CD4-positive, CD25-positive, alpha-beta regulatory T cell (primary cell): ENCODE measurements around the gene CNR2. TPM values are rescaled to one million over a fixed set of nuclear protein-coding genes. Genes with fewer than 3 reads are reported as not detected.
"Not testable (repeated sequence)": the region's sequence is repeated elsewhere in the genome, so short reads cannot be mapped to it uniquely, and the experiment has no call there.

ENCODE experiments used
- ATAC-seq, 2 donors: fragments of 150-1000 bp; cut with Tn5 transposase; one replicate each; pipeline ENCODE4 v1.10.0; 2021; ENCODE audit warnings: low read depth in 2 of 2, moderate number of reproducible peaks in 2 of 2, moderate library complexity in 1 of 2
- DNase-seq, 3 donors: peaks; one replicate each; pipeline versions ENCODE4 v3.0.0 to v3.0.0-alpha.2; 2012 to 2022; ENCODE audit warnings: mixed read lengths in 1 of 3
- H3K27ac ChIP-seq: one replicate; pipeline ENCODE4 v1.7.0; 2013; ENCODE audit warnings: mild to moderate bottlenecking, low read length; ENCODE audit not compliant: insufficient read depth, poor library complexity, severe bottlenecking
- H3K27me3 ChIP-seq: one replicate; pipeline ENCODE4 v1.7.0; 2013; ENCODE audit warnings: low read length; ENCODE audit not compliant: control insufficient read depth, insufficient read depth
- H3K36me3 ChIP-seq: one replicate; pipeline ENCODE4 v1.7.0; 2013; ENCODE audit warnings: mild to moderate bottlenecking, low read length, moderate library complexity; ENCODE audit not compliant: control insufficient read depth, insufficient read depth
- H3K4me1 ChIP-seq: 2 replicates; pipeline ENCODE4 v1.7.0; 2013; ENCODE audit warnings: mild to moderate bottlenecking, low read length; ENCODE audit not compliant: insufficient read depth, control insufficient read depth, poor library complexity, severe bottlenecking
- H3K4me3 ChIP-seq: one replicate; pipeline ENCODE4 v1.7.0; 2013; ENCODE audit warnings: low read depth, mild to moderate bottlenecking, low read length, moderate library complexity
- H3K9me3 ChIP-seq, 2 experiments: 1 replicate in 1 of 2; 2 replicates in 1 of 2; pipeline ENCODE4 v1.7.0; 2013; ENCODE audit warnings: low read length in 2 of 2, mild to moderate bottlenecking in 1 of 2, moderate library complexity in 1 of 2; ENCODE audit not compliant: control insufficient read depth in 2 of 2
- H3K27ac Mint-ChIP-seq, 3 donors: one replicate each; pipeline ENCODE4 v1.8.0; 2020 to 2022; ENCODE audit warnings: mild to moderate bottlenecking in 3 of 3, mixed read lengths in 3 of 3, moderate library complexity in 2 of 3
- H3K27me3 Mint-ChIP-seq: one replicate; pipeline ENCODE4 v1.8.0; 2022; ENCODE audit warnings: mild to moderate bottlenecking, mixed read lengths
- H3K36me3 Mint-ChIP-seq: one replicate; pipeline ENCODE4 v1.8.0; 2020; ENCODE audit warnings: mixed read lengths
- H3K4me1 Mint-ChIP-seq, 4 donors: one replicate each; pipeline ENCODE4 v1.8.0; 2020 to 2022; ENCODE audit warnings: mixed read lengths in 4 of 4, mild to moderate bottlenecking in 1 of 4
- H3K4me3 Mint-ChIP-seq, 4 donors: one replicate each; pipeline ENCODE4 v1.8.0; 2020 to 2022; ENCODE audit warnings: mild to moderate bottlenecking in 4 of 4, mixed read lengths in 4 of 4, moderate library complexity in 3 of 4
- H3K9me3 Mint-ChIP-seq, 7 donors: one replicate each; pipeline ENCODE4 v1.8.0; 2020 to 2022; ENCODE audit warnings: mixed read lengths in 7 of 7, mild to moderate bottlenecking in 3 of 7, moderate library complexity in 2 of 7
- polyA plus RNA-seq, 4 donors: library from polyadenylated mRNA; unstranded; fragments of 300-500 nt; fragmentation: Illumina TruSeq; gene quantifications; one replicate each; pipeline ENCODE4 v1.2.3, GENCODE V29; 2021
- total RNA-seq: library from RNA; stranded (reverse); gene quantifications from one replicate; pipeline ENCODE4 v1.2.3, GENCODE V29; 2022

The CNR2 gene
- total and polyA plus RNA-seq, 5 donors from 2014 or later = 0.03 to 0.15 (median 0.05) TPM; not detected in 2

GRCh38 chr1:23905461-23906025 lies 7.6 kb downstream of the CNR2 start:
- peak overlapping the region in 1 of 4 donors; percentile 24 for H3K4me3 Mint-ChIP-seq
- Histone ChIP-seq H3K4me1 (peaks cover 8% of the 10 kb centered on the region), H3K4me3 (no peak overlapping the region), H3K27me3 (peaks cover 3% of the 10 kb centered on the region), H3K9me3 (no peaks in the 10 kb centered on the region), H3K36me3 (no peaks in the 10 kb centered on the region), H3K27ac (no peak overlapping the region)
- no peaks in the 10 kb centered on the region for H3K9me3 Mint-ChIP-seq
- H3K36me3 Mint-ChIP-seq = no peaks in the 10 kb centered on the region
- peaks cover 0 to 19% (median 7%) of the 10 kb centered on the region in 4 donors for H3K4me1 Mint-ChIP-seq
- DNase-seq (no peak), ATAC-seq (no peak)
- peaks cover 39% of the 10 kb centered on the region for H3K27me3 Mint-ChIP-seq
- no peak overlapping the region for H3K27ac Mint-ChIP-seq

DNA sequence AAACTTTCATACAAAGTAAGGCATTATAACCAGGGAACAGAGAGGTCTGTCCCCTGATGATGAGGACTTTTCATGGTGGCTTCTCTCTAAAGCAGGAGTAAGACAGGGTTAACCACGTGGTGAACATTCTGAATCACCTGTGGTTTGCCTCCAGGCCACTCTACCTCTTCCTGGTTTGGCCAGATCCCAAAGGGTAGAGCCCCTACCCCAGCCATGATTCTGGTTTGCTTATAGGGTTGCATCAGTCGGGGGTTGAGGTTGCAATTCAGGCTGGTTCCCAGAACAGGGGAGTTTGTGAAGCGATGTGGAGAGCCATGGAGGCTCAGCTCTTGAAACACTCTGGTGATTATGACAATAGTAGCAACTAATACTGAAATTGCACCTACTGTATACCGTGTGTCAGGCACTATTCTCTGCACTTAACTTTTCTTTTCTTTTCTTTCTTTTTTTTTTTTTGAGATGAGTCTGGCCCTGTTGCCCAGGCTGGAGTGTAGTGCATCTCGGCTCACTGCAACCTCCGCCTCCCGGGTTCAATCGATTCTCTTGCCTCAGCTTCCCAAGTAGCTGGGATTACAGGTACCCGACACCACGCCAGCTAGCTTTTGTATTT lies 8.3 kb downstream of the CNR2 start:
- H3K9me3 Mint-ChIP-seq = peaks cover 0 to 2% (median 0%) of the 10 kb centered on the region in 7 donors
- H3K27ac Mint-ChIP-seq = peak overlapping the region in 1 of 3 donors; percentile 20
- H3K27me3 ChIP-seq = peaks cover 3% of the 10 kb centered on the region
- H3K27ac ChIP-seq = no peak overlapping the region
- H3K36me3 Mint-ChIP-seq = no peaks in the 10 kb centered on the region
- DNase-seq (no peak), ATAC-seq (no peak)
- H3K27me3 Mint-ChIP-seq = peaks cover 42% of the 10 kb centered on the region
- H3K4me1 Mint-ChIP-seq = peaks cover 0 to 17% (median 8%) of the 10 kb centered on the region in 4 donors
- H3K4me1 ChIP-seq = peaks cover 8% of the 10 kb centered on the region
- H3K4me3 ChIP-seq = no peak overlapping the region
- no peaks in the 10 kb centered on the region for H3K9me3 ChIP-seq
- H3K4me3 Mint-ChIP-seq = peak overlapping the region in 1 of 4 donors; percentile 24
- H3K36me3 ChIP-seq = no peaks in the 10 kb centered on the region

GRCh38 chr1:23903754-23904153 lies 9.4 kb downstream of the CNR2 start:
- peaks cover 0 to 2% (median 0%) of the 10 kb centered on the region in 7 donors for H3K9me3 Mint-ChIP-seq
- H3K27me3 Mint-ChIP-seq = peaks cover 42% of the 10 kb centered on the region
- H3K27ac Mint-ChIP-seq = peak overlapping the region in 1 of 3 donors; percentile 13
- H3K4me3 Mint-ChIP-seq = no peak overlapping the region
- Histone ChIP-seq H3K4me3 (no peak overlapping the region), H3K36me3 (no peaks in the 10 kb centered on the region), H3K9me3 (no peaks in the 10 kb centered on the region), H3K27me3 (peaks cover 3% of the 10 kb centered on the region), H3K27ac (no peak overlapping the region), H3K4me1 (peaks cover 3% of the 10 kb centered on the region)
- ATAC-seq (no peak), DNase-seq (no peak)
- peaks cover 0 to 6% (median 5%) of the 10 kb centered on the region in 4 donors for H3K4me1 Mint-ChIP-seq
- no peaks in the 10 kb centered on the region for H3K36me3 Mint-ChIP-seq

DNA sequence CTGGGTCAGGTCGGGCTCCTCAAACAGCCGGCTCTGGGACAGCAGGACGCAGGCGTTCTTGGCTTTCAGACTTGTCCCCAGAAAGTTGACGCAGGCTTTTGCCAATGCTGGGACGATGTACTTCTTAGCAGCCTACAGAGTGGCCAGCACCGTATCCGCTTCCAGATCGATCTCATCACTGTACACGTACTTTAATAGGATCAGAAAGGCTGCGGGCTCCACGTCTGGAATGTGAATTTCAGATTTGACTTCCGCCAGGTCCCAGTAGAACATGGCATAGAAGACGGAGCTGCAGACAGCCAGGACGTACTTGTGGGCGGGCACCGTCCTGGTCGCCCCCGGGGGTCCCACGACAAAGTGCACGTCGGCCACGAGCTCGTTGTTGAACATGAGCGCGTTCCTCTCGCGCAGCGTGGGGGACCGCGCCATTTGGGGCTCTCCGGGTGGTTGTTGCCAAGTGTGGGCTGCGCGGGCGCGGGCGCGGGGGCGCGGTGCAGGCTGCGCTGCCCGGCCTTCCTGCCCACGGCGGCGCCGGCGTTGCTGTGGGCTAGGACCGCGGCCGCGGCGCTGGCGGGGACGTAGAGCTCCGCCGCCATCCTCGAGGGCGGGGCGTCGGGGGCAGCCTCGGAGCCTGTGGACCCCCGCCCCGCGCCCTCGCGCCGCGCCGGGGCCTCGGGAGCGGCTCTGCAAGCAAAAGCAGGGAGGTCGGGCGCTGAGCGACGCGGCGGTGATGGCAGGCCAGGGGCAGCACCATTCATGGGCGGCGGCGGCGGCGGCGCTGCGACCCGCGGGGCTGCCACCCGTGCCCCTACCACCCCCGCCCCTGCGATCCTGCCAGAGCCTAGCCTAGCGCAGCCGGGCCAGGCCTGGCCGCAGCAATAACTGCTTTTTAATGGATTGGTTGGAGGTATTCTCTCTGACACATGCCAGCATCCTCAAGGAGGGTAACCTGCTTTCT lies 10.6 kb downstream of the CNR2 start:
- DNase-seq = no peak
- Mint-ChIP-seq H3K4me3 (peak overlapping the region in 1 of 4 donors; percentile 32), H3K27ac (no peak overlapping the region), H3K27me3 (peaks cover 42% of the 10 kb centered on the region), H3K36me3 (no peaks in the 10 kb centered on the region), H3K4me1 (peaks cover 0 to 3% (median 1%) of the 10 kb centered on the region in 4 donors), H3K9me3 (peaks cover 0 to 2% (median 0%) of the 10 kb centered on the region in 7 donors)
- Histone ChIP-seq H3K4me3 (no peak overlapping the region), H3K27me3 (peaks cover 3% of the 10 kb centered on the region), H3K27ac (no peak overlapping the region), H3K36me3 (no peaks in the 10 kb centered on the region), H3K9me3 (no peaks in the 10 kb centered on the region), H3K4me1 (no peaks in the 10 kb centered on the region)
- ATAC-seq = no peak

GRCh38 chr1:23900017-23900416 lies 13.1 kb downstream of the CNR2 start:
- H3K36me3 ChIP-seq, H3K27ac Mint-ChIP-seq, DNase-seq, H3K27me3 ChIP-seq, ATAC-seq, H3K9me3 Mint-ChIP-seq, H3K27ac ChIP-seq, H3K36me3 Mint-ChIP-seq, H3K4me3 ChIP-seq, H3K4me1 ChIP-seq, H3K4me3 Mint-ChIP-seq, H3K9me3 ChIP-seq: not testable (repeated sequence)
- peaks cover 0 to 12% (median 9%) of the 10 kb centered on the region in 4 donors for H3K4me1 Mint-ChIP-seq
- H3K27me3 Mint-ChIP-seq = peaks cover 41% of the 10 kb centered on the region

DNA sequence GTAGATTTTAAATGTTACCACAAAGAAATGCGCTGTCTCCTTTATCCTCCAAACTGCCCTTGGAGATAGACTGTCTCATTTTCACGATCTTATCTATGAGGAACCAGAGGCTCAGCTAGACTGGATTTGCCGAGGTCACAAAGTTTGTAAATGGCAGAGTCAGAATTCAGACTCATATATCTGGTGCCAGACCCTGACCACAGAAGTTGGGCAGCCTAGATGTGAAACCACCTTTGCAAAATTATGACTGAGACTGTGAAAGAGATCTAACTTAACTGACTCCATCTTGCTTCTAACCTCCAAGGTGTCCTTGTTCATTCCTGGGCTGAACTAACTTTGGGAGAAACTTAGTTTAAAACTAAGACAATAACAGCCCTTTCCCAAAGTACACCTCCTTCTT lies 14.1 kb downstream of the CNR2 start:
- no peak overlapping the region for H3K4me3 ChIP-seq
- no peaks in the 10 kb centered on the region for H3K36me3 ChIP-seq
- no peak overlapping the region for H3K27ac ChIP-seq
- DNase-seq (no peak), ATAC-seq (no peak)
- no peak overlapping the region for H3K4me3 Mint-ChIP-seq
- H3K27me3 Mint-ChIP-seq = peaks cover 33% of the 10 kb centered on the region
- peaks cover 0 to 2% (median 0%) of the 10 kb centered on the region in 7 donors for H3K9me3 Mint-ChIP-seq
- peaks cover 0 to 12% (median 9%) of the 10 kb centered on the region in 4 donors for H3K4me1 Mint-ChIP-seq
- no peaks in the 10 kb centered on the region for H3K36me3 Mint-ChIP-seq
- H3K27me3 ChIP-seq = peaks cover 3% of the 10 kb centered on the region
- no peaks in the 10 kb centered on the region for H3K9me3 ChIP-seq
- no peaks in the 10 kb centered on the region for H3K4me1 ChIP-seq
- H3K27ac Mint-ChIP-seq = no peak overlapping the region

GRCh38 chr1:23897083-23897482 lies 16.1 kb downstream of the CNR2 start:
- Mint-ChIP-seq H3K27me3 (peaks cover 30% of the 10 kb centered on the region), H3K4me3 (no peak overlapping the region), H3K4me1 (peaks cover 0 to 12% (median 9%) of the 10 kb centered on the region in 4 donors), H3K9me3 (peaks cover 0 to 2% (median 0%) of the 10 kb centered on the region in 7 donors), H3K27ac (no peak overlapping the region), H3K36me3 (no peaks in the 10 kb centered on the region)
- Histone ChIP-seq H3K36me3 (no peaks in the 10 kb centered on the region), H3K27ac (no peak overlapping the region), H3K27me3 (peaks cover 4% of the 10 kb centered on the region), H3K9me3 (no peaks in the 10 kb centered on the region), H3K4me1 (no peaks in the 10 kb centered on the region), H3K4me3 (no peak overlapping the region)
- no peak for DNase-seq
- ATAC-seq = no peak
